Measurements from ENCODE around the gene NDUFB5. TPM values are rescaled to one million over a fixed set of nuclear protein-coding genes. Genes with fewer than 3 reads are reported as not detected.

Gene NDUFB5
- polyA plus RNA-seq, 1 of the 3 experiments (the other 2 are of a cell fraction) = 35.3 TPM

- no peak for TF ChIP-seq NFIC (IDR thresholded peaks at IDR 0.05; ENCODE audit: borderline replicate concordance)
- TF ChIP-seq FOXJ3 (CRISPR knock-in tag; IDR thresholded peaks at IDR 0.05) = no peak
- TF ChIP-seq, protein P1, sequence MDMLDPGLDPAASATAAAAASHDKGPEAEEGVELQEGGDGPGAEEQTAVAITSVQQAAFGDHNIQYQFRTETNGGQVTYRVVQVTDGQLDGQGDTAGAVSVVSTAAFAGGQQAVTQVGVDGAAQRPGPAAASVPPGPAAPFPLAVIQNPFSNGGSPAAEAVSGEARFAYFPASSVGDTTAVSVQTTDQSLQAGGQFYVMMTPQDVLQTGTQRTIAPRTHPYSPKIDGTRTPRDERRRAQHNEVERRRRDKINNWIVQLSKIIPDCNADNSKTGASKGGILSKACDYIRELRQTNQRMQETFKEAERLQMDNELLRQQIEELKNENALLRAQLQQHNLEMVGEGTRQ (IDR thresholded peaks at IDR 0.05; ENCODE audit: borderline replicate concordance, low read depth, low read length) = no peak
- no peak for TF ChIP-seq SMC3 (IDR thresholded peaks at IDR 0.05; ENCODE audit: low read depth, low read length)
- no peak for TF ChIP-seq EZH2phosphoT487 (IDR thresholded peaks at IDR 0.05; ENCODE audit: borderline replicate concordance, low read depth)
- TF ChIP-seq REST (IDR thresholded peaks at IDR 0.05; ENCODE audit: low read depth, low read length) = no peak
- no peak for TF ChIP-seq YY1 (IDR thresholded peaks at IDR 0.05; ENCODE audit: low read depth)
- no peak for TF ChIP-seq TEAD4 (IDR thresholded peaks at IDR 0.05; ENCODE audit: borderline replicate concordance, insufficient read depth)
- no peak for TF ChIP-seq CHD2 (IDR thresholded peaks at IDR 0.05; ENCODE audit: low read length, partially characterized antibody)
- TF ChIP-seq MEF2A (IDR thresholded peaks at IDR 0.05; ENCODE audit: borderline replicate concordance, low read depth) = no peak
- TF ChIP-seq POLR2AphosphoS5 (IDR thresholded peaks at IDR 0.05; ENCODE audit: low read depth, low read length) = no peak
- TF ChIP-seq NRF1 (IDR thresholded peaks at IDR 0.05; ENCODE audit: low read depth, low read length) = no peak
- no peak for TF ChIP-seq SIN3A (IDR thresholded peaks at IDR 0.05; ENCODE audit: borderline replicate concordance, low read depth, low read length)
- no peak for TF ChIP-seq RFX5 (IDR thresholded peaks at IDR 0.05; ENCODE audit: low read length)
- Histone ChIP-seq H3K79me2 (ENCODE audit: insufficient read depth) (peaks cover 99% of the 10 kb centered on the region), H3F3A (replicated peaks; ENCODE audit: insufficient read depth) (peaks cover 7% of the 10 kb centered on the region), H3K36me3 (replicated peaks in 1 of 2; ENCODE audit: control insufficient read depth in 1 of 2, insufficient read depth in 2 of 2, low read length in 1 of 2) (no peaks in the 10 kb centered on the region), H4K20me1 (ENCODE audit: insufficient read depth) (peaks cover 45% of the 10 kb centered on the region; the same call in 1 of the 2 replicates), H3K4me3 (ENCODE audit: low read depth in 2 of 2, low read length in 1 of 2) (no peak overlapping the region), H3K4me1 (ENCODE audit: control insufficient read depth in 1 of 2, insufficient read depth in 2 of 2, low read depth in 1 of 2, low read length in 1 of 2) (peaks cover 10 to 12% of the 10 kb centered on the region in 2 experiments; a peak in 3 of 4 replicates), H3K27ac (ENCODE audit: low read depth in 2 of 2, low read length in 1 of 2) (no peak overlapping the region), H3K27me3 (ENCODE audit: insufficient read depth) (no peaks in the 10 kb centered on the region), H3K9ac (no peak overlapping the region), H3K9me3 (no peaks in the 10 kb centered on the region), H3K4me2 (no peak overlapping the region), H2AFZ (ENCODE audit: low read depth) (no peak overlapping the region), H3K9me2 (no peaks in the 10 kb centered on the region)
- DNase-seq = no peak
- WGBS (ENCODE audit: low lambda C conversion rate) = 96% methylated on average over 8 of the region's 8 CpGs
- ChIA-PET CTCF (no interaction called here), POLR2A (no interaction called here)
These were observed 65.7 kb downstream of the NDUFB5 start for GRCh38 chr3:179670311-179670710.
